GM18511 (cell line): Measurements from ENCODE around the gene DGCR2.
"Not testable (repeated sequence)": the region's sequence is repeated elsewhere in the genome, so short reads cannot be mapped to it uniquely, and the experiment has no call there.

ENCODE experiments used
- ATAC-seq: cut with Tn5 transposase; IDR thresholded peaks from one replicate; pipeline ENCODE4 v1.9.1; 2021; ENCODE audit warnings: mild to moderate bottlenecking, moderate library complexity; ENCODE audit not compliant: unreplicated experiment

Gene DGCR2

DNA sequence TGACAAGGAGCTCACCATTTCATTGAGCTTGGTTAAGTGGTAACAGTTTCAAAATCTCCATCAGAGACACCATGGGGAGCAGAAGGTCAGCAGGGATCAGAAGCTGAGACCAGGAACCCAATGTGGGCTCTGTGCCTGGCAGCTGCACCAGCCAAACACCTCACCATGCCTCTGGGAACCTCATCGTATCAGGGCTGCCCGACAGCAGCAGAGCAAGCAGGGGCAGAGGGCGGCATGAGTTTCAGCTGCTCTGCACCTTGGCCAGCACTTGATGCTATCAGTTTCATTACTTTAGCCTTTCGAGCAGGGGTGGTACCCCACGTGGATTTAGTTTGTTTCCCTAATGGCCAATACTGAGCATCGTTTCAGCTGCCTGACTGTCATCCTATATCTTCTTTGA, 77.8 kb downstream of the DGCR2 start:
- no peak for ATAC-seq

DNA sequence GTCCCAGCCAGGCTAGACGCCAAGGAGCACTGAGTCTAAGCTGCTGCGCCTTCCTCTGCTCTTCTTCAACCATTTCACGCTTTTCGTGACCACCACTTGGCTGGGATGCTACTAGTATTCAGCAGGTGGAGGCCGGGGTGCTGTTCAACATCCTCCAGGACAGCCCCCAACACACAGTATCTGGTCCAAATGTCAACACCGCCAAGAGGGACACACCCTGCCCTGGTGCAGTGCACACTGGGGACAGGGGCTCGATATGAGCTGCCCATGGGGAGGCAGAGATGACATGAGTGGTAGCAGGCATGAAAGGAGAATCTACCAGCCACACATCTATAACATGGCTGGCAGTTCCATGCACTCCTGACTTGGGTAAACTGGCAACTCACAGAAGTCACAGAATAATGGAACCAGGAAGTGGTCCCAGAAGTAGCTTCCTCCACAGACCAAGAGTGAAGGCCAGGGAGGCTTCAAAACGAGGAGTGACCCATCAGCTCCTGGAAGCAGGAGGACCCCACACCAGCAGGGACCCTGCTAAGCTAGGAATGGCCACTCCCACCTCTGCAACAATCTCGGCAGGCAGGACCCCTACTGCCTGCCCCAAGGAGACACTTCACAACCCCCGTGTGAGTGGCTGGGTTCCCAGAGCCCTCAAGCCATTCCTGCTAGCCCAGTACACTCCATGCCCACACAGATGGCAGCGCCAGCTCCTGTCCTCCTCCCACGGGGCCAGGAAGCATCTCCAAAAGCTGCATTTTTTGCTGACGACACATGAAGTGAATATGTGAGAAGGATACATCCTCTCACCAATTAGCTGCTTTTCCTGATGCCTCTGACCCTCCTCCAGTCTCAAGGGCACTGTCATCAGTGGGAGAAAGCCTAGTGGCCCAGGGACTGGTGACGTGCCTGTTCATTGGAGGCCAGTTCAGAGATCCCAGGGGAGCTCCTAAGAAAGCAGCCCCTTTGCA, 78.8 kb downstream of the DGCR2 start:
- no peak for ATAC-seq

DNA sequence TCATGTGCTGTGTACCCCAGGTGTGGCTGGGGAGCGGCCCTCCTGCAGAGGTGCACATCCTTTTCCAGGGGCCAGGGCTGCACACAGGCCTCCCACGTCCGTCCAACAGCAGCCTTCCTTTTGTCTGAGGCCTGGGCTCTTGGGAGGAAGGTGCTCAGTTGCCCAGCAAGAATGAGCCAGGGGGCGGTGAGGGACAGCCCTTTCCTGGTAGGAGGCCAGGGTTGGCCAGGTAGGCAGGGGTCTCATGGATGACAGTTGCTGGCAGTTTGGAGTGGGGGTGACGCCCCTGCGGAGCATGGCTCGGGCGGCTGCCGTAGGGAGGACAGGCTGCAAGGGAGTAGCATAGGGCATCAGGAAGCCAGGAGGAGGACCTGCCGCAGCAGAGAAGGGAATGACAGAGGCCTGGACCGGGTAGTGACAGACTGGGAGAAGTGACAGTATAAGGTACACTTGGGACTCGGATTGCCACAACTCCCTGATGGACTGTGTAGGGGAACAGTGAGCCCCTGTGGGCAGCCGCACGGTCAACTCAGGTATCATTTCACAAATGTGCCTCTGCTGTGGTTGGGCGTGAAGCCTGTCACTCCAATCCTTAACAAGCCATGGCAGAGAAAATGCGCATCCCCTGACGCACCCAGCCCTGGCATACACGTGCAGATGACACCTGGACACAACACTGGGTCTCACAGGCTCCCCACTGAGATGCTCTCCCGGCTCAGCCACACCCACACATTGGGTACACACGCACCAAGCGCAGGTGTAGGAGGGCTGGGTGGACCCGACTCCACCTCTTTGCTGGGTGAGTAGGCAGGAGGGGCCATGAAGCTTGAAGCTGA, 79.7 kb downstream of the DGCR2 start:
- ATAC-seq: no peak

DNA sequence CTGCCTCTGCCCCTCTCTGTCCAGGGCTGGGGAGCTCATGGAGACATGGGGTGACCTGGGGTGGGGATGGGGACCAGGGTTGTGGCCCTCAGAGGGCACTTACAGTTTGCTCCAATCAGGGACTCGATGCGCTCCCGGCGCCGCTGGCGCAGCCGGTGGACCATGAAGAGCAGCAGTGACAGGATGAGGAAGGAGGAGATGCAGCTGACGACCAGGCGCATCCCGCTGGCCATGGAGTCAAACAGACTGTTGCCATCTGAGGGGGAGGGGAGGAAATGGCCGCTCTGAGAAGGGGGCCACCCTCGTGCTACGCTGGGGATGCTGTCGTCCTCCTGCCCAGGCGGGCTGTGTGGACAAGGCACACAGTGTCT, 80.5 kb downstream of the DGCR2 start:
- no peak for ATAC-seq

DNA sequence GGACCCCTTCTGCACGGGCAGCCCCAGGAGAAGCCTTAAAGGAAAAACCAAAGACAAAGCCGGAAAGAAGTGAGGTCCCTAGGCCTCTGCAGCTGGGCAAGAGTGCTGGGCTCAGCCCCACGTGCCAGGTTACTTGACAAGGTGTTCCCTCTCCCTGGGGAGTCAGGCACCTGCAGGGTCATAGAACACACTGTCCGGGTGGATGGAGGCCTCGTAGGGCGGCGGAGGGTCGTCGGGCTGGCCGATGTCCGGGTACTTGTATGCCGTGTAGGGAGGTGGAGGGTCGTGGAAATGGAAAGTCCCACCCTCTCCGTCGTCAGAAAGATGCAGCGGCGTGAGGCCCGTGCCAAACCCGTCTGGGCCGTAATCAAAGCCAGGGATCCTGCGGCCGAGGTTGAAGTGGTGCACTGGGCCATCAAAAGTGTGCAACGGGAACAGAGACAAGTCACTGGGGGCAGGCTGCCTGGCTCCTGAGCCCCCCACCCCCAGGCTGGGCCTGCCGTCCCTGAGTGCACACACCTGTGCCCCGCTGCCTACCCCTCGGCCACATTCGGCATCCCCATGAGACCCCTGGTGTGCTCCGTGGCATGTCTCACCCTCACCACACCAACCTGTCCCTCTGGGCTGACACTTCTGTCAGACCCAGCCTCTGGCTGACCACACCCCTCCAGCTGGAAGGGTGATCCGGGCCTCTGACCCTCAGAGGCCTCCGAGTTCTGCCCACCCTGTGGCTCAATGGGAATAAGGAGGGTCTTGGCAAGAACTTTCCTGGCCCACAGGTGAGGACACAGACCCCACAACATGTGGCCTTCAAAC, 81.1 kb downstream of the DGCR2 start:
- ATAC-seq: no peak

DNA sequence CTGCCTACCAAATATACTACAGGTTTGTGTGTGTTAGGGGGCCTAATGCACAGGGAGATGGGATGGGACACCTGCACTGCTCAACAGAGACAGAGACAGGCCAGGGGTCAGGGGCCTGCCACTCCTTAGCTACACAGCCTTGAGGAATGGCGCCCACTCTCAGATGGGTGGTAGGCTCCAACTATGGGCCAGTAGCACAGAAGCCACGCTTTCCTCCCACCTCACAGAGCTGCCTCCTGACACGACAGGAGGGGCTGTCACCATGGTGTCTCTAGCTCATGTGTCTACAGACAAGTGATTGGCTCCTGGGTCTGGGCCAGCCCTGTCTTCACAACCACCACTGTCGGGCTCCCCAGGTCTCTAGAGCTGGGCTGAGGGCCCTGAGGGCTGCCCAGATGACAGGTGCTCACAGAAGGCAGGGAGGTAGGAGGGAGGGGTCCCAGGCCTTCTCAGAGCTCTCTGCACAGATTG, 81.8 kb downstream of the DGCR2 start:
- no peak for ATAC-seq

DNA sequence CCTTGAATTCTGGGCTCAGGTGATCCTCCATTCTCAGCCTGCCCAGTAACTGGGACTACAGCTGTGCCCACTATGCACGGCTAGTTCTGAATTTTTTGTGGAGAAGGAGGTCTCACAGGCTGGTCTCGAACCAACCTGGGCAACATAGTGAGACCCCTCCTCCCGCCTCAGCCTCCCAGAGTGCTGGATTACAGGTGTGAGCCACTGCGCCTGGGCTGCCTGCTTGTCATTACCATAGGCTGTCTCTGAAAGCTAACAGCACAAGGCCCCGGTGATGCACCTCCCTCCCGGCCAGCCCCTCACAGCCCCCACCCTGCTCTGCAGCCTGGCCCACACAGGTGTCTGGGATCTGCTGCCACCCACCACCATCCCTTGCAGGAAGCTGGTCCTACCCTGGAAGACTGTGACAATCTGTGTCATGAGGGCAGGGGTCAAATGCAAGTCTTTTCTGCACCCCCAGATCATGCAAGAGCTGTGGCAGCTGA, 82.4 kb downstream of the DGCR2 start:
- no peak for ATAC-seq

DNA sequence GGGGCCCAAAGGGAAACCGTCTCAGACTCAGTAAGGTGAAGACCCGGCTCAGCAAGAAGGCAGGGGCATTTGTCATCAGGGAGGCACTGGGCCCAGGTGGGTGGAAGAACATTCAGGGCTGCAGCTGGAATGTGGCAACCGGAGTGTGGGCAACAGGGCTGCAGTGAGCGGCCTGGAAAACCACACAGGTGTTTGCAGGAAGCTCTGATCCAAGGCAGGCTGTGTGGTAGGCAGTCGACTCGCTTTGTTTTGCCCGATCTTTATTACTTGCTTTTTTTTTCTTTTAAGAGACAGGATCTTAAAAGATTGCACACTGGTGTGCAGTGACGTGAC, 82.8 kb downstream of the DGCR2 start:
- ATAC-seq: no peak

DNA sequence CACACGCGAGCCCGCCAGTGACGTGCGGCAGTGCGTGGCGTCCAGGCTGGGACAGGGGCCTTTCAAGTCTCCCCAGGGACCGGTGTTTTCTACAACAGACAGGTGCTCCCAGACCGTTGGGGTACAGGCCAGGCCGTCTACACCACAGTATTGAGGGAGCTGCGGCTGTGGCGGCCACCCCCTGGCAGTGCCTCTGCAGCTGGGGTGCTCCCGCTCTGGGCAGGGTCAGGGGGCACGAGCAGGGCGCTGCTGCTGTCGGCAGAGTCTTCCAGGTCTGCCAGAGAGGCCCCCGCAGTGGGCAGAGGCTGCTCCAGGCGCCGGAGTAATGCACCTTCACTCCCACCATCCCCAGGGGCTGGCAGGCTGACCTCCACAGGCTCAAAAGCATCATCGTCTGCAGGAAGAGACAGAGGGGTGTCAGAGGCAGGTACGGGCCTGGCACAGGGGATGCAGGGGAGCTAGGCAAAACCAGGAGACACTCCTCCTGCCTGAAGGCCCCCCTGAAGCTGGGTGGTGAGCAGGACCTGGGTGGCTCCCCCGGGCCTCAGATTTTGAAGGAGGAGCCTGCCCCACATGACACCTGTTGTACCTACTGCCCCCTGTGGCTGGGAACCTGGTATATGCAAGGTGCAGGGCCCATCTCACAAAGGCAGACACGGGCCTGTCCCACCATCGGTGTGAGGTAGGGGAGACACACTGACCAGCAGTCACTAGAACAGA, 83.3 kb downstream of the DGCR2 start:
- no peak for ATAC-seq

DNA sequence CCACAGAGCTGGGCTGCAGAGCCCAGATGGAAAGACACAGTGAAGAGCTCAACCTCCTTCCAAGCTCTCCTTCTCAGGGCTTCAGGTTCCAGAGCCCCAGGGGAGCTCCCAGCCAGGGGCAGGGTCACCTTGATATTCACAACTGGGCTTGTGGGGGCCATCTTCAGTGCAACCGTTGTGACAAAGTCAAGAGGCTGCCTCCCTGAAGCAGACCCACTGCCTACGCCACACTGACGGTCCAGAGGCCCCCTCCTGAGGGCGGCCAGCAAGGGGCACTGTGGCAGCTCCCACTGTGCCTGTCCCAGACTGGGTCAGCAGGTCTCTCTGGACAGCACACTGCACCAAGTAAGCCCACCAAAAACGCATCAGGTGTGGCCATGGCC, 84.1 kb downstream of the DGCR2 start:
- ATAC-seq: no peak

DNA sequence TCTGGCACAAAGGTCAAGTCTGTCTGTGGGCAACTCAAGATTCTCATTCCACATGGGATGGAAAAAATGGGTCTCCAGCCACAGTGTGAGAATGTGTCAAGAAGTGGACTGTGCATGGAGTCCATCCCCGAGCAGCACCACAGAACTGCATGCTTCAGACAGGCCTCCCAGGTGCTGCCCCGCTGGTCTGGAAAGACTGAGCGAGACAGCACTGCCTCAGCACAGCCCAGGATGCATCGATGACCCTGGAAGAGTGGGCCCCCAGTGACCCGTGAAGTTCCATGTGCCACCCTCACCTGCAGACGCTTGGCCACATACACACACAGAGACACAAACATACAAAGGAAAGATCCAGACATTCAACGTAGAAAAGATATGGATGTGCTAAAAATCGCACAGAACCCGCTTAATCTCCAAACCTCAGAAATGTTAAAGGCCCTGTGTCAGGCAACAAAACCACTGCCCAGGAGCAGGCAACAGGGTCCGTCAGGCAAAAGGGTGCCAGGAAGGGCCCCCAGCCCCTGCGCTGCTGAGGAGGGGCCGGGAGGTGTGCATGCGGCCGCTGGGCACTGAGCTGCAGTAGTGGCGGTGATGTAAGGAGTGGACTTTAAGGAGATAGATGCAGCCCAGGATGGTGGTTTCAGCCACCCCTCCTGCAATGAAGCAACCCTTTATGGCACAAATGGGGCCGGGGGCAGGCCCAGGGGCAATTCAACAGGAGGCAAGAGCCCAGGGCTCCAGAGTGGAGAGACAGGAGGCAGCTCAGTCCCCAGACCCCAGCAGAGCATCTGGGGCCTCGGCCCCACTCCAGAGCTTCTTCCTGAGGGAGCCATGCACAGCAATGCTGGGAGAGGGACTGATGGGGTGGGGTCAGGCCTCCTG, 84.7 kb downstream of the DGCR2 start:
- no peak for ATAC-seq

DNA sequence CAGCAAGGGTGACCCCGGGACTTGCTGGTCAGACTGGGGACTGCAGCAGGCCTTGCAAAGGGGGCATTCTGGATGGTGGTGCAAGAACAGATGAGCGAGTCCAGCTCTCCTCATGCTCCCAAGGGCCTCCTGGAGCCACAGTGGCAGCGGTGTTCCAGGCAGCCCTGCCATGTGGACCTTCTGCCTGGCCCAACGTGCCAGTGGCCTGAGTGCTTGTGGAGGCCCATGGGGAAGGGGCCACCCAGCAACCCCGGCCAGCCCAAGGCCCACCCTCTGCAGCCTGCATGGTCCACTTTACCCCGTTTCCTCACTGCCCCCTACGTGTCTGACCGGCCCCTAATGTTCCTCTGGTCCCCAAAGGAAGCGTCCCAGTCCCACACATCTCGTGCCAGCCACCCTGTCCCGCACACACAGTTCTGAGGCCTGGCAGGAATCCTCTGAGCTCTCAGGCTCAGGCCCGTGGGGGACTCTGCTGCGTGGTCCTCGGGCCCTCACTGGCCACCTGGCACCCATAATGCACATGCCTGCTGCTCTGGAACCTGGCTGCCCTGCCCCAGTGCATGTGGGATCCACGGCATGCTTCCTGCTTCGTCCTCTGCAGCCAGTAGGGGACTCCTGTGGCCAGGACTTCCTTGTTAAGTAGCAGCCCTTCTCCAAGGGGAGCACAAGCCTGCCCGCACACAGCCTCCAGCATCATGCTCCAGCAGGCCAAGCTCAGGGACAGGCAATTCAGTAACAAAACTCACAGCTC, 85.5 kb downstream of the DGCR2 start:
- ATAC-seq: no peak

DNA sequence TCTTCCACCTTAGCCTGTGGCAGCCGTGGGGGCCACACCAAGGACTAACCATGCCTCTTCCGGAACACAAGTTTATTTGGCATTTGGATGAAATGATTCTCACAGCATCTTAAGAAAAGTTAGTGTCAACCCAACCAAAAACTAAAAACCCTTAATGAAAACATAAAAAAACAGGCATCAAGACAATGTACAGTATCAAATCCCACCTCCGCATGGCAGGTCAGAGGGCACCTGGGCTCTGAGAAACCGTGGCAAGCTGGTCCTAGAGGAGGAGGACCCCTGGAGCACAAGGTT, 86.0 kb downstream of the DGCR2 start:
- no peak for ATAC-seq

DNA sequence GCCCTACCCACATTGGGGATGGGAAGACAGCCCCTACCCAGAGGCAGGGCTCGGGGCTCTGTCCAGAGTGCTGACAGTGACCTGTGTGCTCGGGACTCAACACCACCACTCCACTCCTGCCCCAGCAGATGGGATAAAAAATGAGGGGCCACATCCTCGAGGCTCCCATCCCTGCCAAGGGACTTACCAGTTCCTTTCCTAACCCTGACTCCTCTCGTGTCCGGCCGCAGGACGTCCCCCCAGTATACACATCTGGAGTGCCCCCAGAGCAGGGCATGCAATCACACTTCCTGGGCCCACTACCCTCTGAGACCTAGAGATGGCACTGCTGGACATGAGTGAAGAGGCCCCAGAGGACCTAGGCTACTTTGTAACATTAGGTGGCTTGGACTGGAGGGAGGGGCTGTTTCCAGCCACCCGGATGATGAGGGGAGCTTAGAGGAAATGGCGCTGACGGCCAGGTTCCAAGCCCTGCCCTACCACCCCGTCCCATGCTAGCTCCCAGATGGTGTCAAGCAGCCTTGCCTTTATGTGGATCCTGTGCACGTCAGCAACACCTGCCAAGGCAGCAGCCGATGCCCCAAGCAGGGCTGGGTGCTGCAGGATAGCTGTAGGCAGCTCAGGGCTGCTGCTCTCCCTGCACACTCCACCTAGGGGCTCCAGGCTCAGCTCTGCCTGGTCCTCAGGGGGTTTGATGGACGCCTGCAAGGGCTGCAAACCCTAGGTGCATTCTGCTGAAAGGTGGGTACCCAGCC, 86.6 kb downstream of the DGCR2 start:
- ATAC-seq: no peak

DNA sequence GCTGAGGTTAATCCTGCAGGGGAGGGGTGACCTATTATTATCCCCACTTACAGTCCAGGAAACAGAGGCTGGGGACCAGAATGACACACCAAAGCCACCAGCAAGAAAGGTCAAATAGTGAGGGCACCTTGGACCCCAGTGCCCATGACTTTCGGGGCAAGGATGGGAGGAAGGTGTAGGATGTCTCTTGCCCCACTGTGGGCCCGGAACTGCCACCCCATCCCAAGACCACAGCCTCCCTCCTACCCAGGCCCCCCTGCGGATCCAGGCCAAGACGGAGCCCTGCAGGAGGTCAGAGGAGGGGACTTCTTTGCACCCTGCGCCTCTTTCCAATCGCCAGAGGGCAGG, 87.1 kb downstream of the DGCR2 start:
- not testable (repeated sequence) for ATAC-seq

DNA sequence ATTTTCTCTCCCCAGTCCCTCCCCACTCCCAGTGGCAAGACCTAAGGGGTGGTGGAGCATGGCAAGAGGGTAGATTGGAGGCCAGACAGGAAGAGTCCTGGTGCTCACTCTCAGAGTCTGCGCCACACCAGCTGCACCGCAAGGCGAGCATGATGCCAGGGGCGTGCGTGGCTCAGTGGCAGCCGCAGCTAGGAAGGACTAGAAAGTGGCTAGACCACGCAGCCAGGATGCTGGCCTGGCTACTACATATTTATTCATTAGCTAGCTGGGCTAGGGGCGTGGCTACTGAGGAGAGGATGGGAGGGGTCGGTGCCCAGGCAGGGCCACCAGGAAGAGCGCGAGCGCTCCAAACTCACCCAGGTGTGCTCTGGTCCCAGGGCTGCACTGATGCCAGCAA, 87.5 kb downstream of the DGCR2 start:
- ATAC-seq: not testable (repeated sequence)

DNA sequence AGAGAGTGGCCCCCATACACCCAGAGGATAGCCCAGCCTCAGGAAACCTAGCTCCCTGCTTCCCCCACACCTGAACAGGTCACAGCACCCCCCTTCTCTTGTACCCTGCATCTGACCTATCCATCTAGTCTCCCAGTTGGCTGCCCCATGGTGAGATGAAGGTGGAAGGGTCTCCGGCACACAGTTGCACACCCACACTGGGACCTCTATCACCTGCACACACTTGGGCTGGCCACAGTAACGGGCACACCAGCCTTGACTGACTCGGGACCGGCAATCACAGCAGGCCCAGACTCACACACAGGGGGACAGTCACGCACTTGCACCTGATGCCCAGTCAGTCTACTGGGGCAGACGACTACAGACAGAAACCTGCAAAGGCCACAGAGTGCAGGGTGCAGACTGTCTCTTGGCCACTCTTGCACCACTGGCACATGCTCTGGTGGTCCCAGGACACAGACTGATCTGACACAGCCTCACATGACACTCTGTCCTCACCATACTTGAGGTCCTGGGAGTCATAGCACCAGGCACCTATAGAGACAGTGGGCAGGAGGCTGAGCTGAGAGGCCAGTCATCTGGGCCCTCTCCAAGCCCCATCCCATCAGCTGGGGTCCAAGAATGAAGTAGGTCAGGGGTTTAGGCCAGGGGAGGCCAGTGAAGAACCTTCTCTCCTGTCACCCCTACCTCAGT, 88.0 kb downstream of the DGCR2 start:
- ATAC-seq: not testable (repeated sequence)

DNA sequence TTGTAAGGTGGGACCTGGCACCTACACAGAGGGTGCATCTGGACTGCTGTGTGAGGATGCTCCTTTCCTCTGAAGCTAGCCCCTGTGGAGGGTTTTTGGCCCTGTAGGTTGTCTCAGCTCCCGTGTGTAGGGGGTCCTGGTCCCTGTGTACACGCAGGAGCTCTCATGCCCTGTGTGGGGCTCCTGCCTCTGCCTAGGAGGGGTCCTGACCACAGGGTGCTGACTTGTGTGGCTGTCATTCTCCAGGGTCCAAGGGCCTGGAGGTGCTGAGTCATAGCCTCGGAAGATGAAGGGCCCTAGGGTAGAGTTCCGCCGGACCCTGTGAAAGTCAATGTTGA, 88.7 kb downstream of the DGCR2 start:
- not testable (repeated sequence) for ATAC-seq
